PC-3 (cell line): ENCODE measurements around the gene EMILIN2. TPM values are rescaled to one million over a fixed set of nuclear protein-coding genes. Genes with fewer than 3 reads are reported as not detected.

Source experiments
- ATAC-seq: fragments of 200-7000 bp; cut with Tn5 transposase; 2 replicates; pipeline ENCODE4 v1.9.1; 2020; ENCODE audit warnings: mild to moderate bottlenecking, moderate library complexity
- BruUV-seq: library from RNA; stranded (reverse); fragments of 400-500 nt; replicated peaks from 2 replicates; lab custom pipeline; 2021; lab: Mats Ljungman, UMichigan
- CTCF ChIA-PET: fragments of 300-600 bp; sonication (Branson Sonifier 250); formaldehyde crosslinking; loops from one replicate; lab custom pipeline; 2022; ENCODE audit warnings: antibody characterized with exemption; lab: Charles Lee
- POLR2A ChIA-PET: fragments of 300-600 bp; sonication (Branson Sonifier 250); formaldehyde crosslinking; loops from one replicate; lab custom pipeline; 2022; ENCODE audit warnings: antibody characterized with exemption; ENCODE audit not compliant: unreplicated experiment; lab: Charles Lee
- DNase-seq: peaks from one replicate; pipeline ENCODE4 v3.0.0-alpha.2; 2015
- H2AFZ ChIP-seq: fragments of 300-600 bp; sonication (generic); 2 replicates; pipeline ENCODE4 v1.6.0; 2016; ENCODE audit warnings: antibody characterized with exemption, low read length
- H3F3A ChIP-seq: fragments of 300-600 bp; sonication (generic); one replicate; pipeline ENCODE4 v1.6.0; 2017; ENCODE audit warnings: antibody characterized with exemption, low read length, control low read depth, mild to moderate bottlenecking; ENCODE audit not compliant: unreplicated experiment
- H3K27ac ChIP-seq: fragments of 300-600 bp; sonication (generic); 2 replicates; pipeline ENCODE4 v1.5.1; 2016; ENCODE audit warnings: mild to moderate bottlenecking, low read length
- H3K27me3 ChIP-seq: fragments of 300-600 bp; sonication (generic); 2 replicates; pipeline ENCODE4 v1.6.1; 2016; ENCODE audit warnings: low read length, mixed read lengths
- H3K36me3 ChIP-seq: fragments of 300-600 bp; sonication (generic); 2 replicates; pipeline ENCODE4 v1.6.1; 2016; ENCODE audit warnings: low read depth, mixed run types, low read length, mixed read lengths
- H3K4me1 ChIP-seq: fragments of 300-600 bp; sonication (generic); 2 replicates; pipeline ENCODE4 v1.5.1; 2016; ENCODE audit warnings: low read length; ENCODE audit not compliant: insufficient read depth
- H3K4me2 ChIP-seq: fragments of 300-600 bp; sonication (generic); 2 replicates; pipeline ENCODE4 v1.6.0; 2016; ENCODE audit warnings: low read length
- H3K4me3 ChIP-seq: fragments of 300-600 bp; sonication (generic); 2 replicates; pipeline ENCODE4 v1.5.1; 2016; ENCODE audit warnings: mild to moderate bottlenecking, low read length, mixed read lengths
- H3K79me2 ChIP-seq: fragments of 300-600 bp; sonication (generic); 2 replicates; pipeline ENCODE4 v1.6.1; 2017; ENCODE audit warnings: low read length, mixed read lengths
- H3K9ac ChIP-seq: fragments of 300-600 bp; sonication (generic); 2 replicates; pipeline ENCODE4 v1.6.0; 2016; ENCODE audit warnings: mild to moderate bottlenecking, low read length
- H3K9me2 ChIP-seq: fragments of 300-600 bp; sonication (generic); replicated peaks from 2 replicates; pipeline ENCODE4 v1.6.1; 2016; ENCODE audit warnings: mixed run types, low read length, mixed read lengths
- H3K9me3 ChIP-seq: fragments of 300-600 bp; sonication (generic); 2 replicates; pipeline ENCODE4 v1.6.1; 2016; ENCODE audit warnings: low read length, mixed read lengths
- H4K20me1 ChIP-seq: fragments of 300-600 bp; sonication (generic); 2 replicates; pipeline ENCODE4 v1.6.1; 2016; ENCODE audit warnings: low read length, mixed read lengths
- EZH2 ChIP-seq: fragments of 300-600 bp; sonication (generic); IDR thresholded peaks from one replicate; pipeline ENCODE4 v1.6.1; 2017; ENCODE audit warnings: antibody characterized with exemption, mild to moderate bottlenecking, low read length; ENCODE audit not compliant: unreplicated experiment
- EZH2phosphoT487 ChIP-seq: fragments of 300-600 bp; sonication (generic); IDR thresholded peaks from 2 replicates; pipeline ENCODE4 v1.6.1; 2018; ENCODE audit warnings: mild to moderate bottlenecking, antibody characterized with exemption, low read length, borderline replicate concordance
- intact Hi-C: fragments of 100-400 bp; cut with micrococcal nuclease; formaldehyde crosslinking; loops from 2 replicates; pipeline ENCODE4 v1.9.0; 2023
- total RNA-seq: library from RNA; depleted of rRNA; stranded (reverse); fragments of >200 nt; gene quantifications from 2 replicates; pipeline ENCODE4 v1.2.3, GENCODE V29; 2014
- TF ChIP-seq, protein P1 (sequence below): fragments of 300-600 bp; sonication (generic); conservative IDR thresholded peaks from 2 replicates; pipeline ENCODE4 v1.5.1; 2017; ENCODE audit warnings: antibody characterized with exemption, low read depth, mild to moderate bottlenecking, low read length

Gene EMILIN2
- total RNA-seq, 1 experiment from 2014 or later, result 17.1 TPM

GRCh38 chr18:2912357-2913299, 65.8 kb downstream of the EMILIN2 start:
- intact Hi-C loops, result no loop called here
- CTCF ChIA-PET, result no interaction called here
- no peak for ATAC-seq

DNA sequence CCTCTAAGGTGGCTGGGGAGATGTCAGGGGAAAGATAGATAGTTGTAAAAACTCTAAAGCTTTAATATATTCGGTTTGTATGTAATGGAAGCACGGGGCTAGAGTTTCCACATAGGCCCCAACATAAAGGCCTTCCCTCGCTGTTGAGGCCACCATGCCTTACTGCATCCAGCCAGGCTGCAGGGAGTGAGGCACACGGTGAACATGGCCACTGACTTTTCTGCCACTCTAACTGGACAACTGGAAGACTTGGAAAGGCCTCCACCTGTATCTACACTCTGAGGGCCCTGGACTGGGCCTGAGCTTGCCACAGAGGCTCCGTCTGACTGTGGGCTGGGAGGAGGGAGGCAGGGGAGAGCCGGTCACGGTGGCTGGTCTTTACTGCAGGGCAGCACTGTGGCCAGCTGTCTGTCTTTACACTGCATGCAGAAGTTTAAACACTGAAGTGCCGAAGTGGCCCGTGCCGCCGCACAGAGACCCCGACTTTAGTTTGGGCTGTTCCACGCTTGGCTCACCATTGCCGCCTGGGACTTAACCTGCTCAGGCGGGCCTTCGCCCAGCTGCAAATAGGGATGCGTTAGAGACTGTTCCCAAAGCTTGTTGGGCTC, 66.7 kb downstream of the EMILIN2 start:
- no peak overlapping the region for H3K9ac ChIP-seq
- H3K27me3 ChIP-seq, result no peaks in the 10 kb centered on the region
- DNase-seq, result no peak
- no peaks in the 10 kb centered on the region for H3K9me2 ChIP-seq
- H2AFZ ChIP-seq, result no peak overlapping the region
- no peak overlapping the region for H3K27ac ChIP-seq
- TF ChIP-seq EZH2phosphoT487 (no peak), EZH2 (no peak)
- TF ChIP-seq, protein P1, sequence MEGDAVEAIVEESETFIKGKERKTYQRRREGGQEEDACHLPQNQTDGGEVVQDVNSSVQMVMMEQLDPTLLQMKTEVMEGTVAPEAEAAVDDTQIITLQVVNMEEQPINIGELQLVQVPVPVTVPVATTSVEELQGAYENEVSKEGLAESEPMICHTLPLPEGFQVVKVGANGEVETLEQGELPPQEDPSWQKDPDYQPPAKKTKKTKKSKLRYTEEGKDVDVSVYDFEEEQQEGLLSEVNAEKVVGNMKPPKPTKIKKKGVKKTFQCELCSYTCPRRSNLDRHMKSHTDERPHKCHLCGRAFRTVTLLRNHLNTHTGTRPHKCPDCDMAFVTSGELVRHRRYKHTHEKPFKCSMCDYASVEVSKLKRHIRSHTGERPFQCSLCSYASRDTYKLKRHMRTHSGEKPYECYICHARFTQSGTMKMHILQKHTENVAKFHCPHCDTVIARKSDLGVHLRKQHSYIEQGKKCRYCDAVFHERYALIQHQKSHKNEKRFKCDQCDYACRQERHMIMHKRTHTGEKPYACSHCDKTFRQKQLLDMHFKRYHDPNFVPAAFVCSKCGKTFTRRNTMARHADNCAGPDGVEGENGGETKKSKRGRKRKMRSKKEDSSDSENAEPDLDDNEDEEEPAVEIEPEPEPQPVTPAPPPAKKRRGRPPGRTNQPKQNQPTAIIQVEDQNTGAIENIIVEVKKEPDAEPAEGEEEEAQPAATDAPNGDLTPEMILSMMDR, result no peak
- no TSS peak for BruUV-seq
- H3K4me1 ChIP-seq, result no peaks in the 10 kb centered on the region
- H3K4me3 ChIP-seq, result no peak overlapping the region
- no peaks in the 10 kb centered on the region for H3K79me2 ChIP-seq
- ChIA-PET POLR2A (interaction anchor here (0.6 kb wide), 1 partner anchor 11 kb away, joined by 3 read pairs; no protein-coding TSS in a partner anchor), CTCF (no interaction called here)
- no peaks in the 10 kb centered on the region for H3K9me3 ChIP-seq
- no peaks in the 10 kb centered on the region for H4K20me1 ChIP-seq
- peaks cover 7% of the 10 kb centered on the region; the same call in 1 of the 2 replicates for H3K36me3 ChIP-seq
- intact Hi-C loops, result no loop called here
- no peaks in the 10 kb centered on the region for H3F3A ChIP-seq
- ATAC-seq, result no peak
- H3K4me2 ChIP-seq, result no peak overlapping the region

More at GRCh38 chr18:2912357-2913299, 65.8 kb downstream of the EMILIN2 start:
- BruUV-seq, result no TSS peak
- Histone ChIP-seq H3K79me2 (peaks cover 3% of the 10 kb centered on the region; the same call in 1 of the 2 replicates), H3K4me3 (no peak overlapping the region), H3K27ac (no peak overlapping the region), H2AFZ (no peak overlapping the region), H3K36me3 (peaks cover 7% of the 10 kb centered on the region; the same call in 1 of the 2 replicates), H4K20me1 (peaks cover 3% of the 10 kb centered on the region; the same call in 1 of the 2 replicates), H3K4me1 (no peaks in the 10 kb centered on the region), H3K9ac (no peak overlapping the region), H3K9me2 (no peaks in the 10 kb centered on the region), H3K9me3 (no peaks in the 10 kb centered on the region), H3K4me2 (no peak overlapping the region), H3K27me3 (no peaks in the 10 kb centered on the region), H3F3A (no peaks in the 10 kb centered on the region)
- POLR2A ChIA-PET, result no interaction called here
- TF ChIP-seq, protein P1, result no peak
- no peak for TF ChIP-seq EZH2
- TF ChIP-seq EZH2phosphoT487, result no peak
- DNase-seq, result no peak
